ENCODE measurements around the gene GLRX5.

DNA sequence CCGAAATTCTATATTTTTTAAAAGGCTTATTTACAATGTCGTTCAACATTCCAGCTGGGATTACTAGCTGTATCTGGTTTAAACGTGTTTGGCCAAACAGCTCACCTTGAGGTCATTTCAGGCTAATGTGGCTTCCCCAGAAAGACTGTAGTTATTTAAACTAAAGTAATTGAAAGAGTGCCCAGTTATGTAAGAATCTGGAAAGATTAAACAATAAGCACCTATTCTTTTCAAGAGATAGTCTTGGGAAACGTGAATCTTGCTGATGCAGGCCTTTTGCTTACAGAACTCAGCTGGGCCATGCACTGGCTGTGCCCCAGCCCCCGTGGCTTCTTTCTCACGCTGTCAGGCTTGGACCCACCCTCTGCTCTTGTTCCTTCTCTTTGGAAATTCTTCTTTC lies 24.4 kb downstream of the GLRX5 start:
- TF ChIP-seq, protein P1, sequence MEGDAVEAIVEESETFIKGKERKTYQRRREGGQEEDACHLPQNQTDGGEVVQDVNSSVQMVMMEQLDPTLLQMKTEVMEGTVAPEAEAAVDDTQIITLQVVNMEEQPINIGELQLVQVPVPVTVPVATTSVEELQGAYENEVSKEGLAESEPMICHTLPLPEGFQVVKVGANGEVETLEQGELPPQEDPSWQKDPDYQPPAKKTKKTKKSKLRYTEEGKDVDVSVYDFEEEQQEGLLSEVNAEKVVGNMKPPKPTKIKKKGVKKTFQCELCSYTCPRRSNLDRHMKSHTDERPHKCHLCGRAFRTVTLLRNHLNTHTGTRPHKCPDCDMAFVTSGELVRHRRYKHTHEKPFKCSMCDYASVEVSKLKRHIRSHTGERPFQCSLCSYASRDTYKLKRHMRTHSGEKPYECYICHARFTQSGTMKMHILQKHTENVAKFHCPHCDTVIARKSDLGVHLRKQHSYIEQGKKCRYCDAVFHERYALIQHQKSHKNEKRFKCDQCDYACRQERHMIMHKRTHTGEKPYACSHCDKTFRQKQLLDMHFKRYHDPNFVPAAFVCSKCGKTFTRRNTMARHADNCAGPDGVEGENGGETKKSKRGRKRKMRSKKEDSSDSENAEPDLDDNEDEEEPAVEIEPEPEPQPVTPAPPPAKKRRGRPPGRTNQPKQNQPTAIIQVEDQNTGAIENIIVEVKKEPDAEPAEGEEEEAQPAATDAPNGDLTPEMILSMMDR (conservative IDR thresholded peaks at IDR 0.05; ENCODE audit: low read depth, low read length), result no peak
- TF ChIP-seq EZH2 (IDR thresholded peaks at IDR 0.05; ENCODE audit: borderline replicate concordance, low read depth, low read length, poor library complexity, severe bottlenecking), result no peak
